ENCODE results near the gene MFGE8. TPM values are rescaled to one million over a fixed set of nuclear protein-coding genes. Genes with fewer than 3 reads are reported as not detected.

The MFGE8 gene
- total and polyA plus RNA-seq, 9 of the 15 experiments (the other 6 are each of a cell fraction or from before 2014, with no cell fraction given) = 2.3 to 142 (median 62.3) TPM

GRCh38 chr15:88940110-88940675 is 27.0 kb upstream of the MFGE8 start (continued):
- TF ChIP-seq ZNF407 (IDR thresholded peaks at IDR 0.05; ENCODE audit: low read depth) (0 out of 2 replicates have a peak, but pooled peaks have one; percentile 24), BCL6 (CRISPR knock-in tag; IDR thresholded peaks at IDR 0.05) (no peak), NR2C1 (IDR thresholded peaks at IDR 0.05) (0 out of 2 replicates have a peak, but pooled peaks have one; percentile 21), NR2C1 (tag; IDR thresholded peaks at IDR 0.05) (peak; percentile 23), ZNF639 (CRISPR knock-in tag; conservative IDR thresholded peaks at IDR 0.05 in 1 of 2, IDR thresholded peaks at IDR 0.05 in 1 of 2) (no peak), HMBOX1 (IDR thresholded peaks at IDR 0.05) (0 out of 2 replicates have a peak, but pooled peaks have one; percentile 21), RNF219 (CRISPR knock-in tag; IDR thresholded peaks at IDR 0.05) (no peak), TAF7 (tag; IDR thresholded peaks at IDR 0.05) (no peak), KDM1A (IDR thresholded peaks at IDR 0.05) (peak; percentile 5 to 24; a peak in 1 of 4 replicates), SMARCA4 (IDR thresholded peaks at IDR 0.05) (peak; percentile 28; the same call in 1 of the 2 replicates)

All from K562 (cell line).